Transverse colon (tissue), 3 donors: ENCODE results near the gene RIN3.

ENCODE experiments used
- CTCF ChIP-seq, 5 experiments: fragments of 200-600 bp in 3 of 5; fragments of 450-650 bp in 2 of 5; sonication (generic) in 3 of 5; IDR thresholded peaks; 1 replicate in 2 of 5; 2 replicates in 3 of 5; pipeline ENCODE4 v1.5.1; 2016 to 2017; ENCODE audit warnings: antibody characterized with exemption in 5 of 5, inconsistent platforms in 3 of 5, mild to moderate bottlenecking in 2 of 5, moderate library complexity in 1 of 5
- EP300 ChIP-seq: sonication (generic); formaldehyde crosslinking; IDR thresholded peaks from one replicate; pipeline ENCODE4 v1.6.1; 2017; ENCODE audit warnings: antibody characterized with exemption, low read depth

DNA sequence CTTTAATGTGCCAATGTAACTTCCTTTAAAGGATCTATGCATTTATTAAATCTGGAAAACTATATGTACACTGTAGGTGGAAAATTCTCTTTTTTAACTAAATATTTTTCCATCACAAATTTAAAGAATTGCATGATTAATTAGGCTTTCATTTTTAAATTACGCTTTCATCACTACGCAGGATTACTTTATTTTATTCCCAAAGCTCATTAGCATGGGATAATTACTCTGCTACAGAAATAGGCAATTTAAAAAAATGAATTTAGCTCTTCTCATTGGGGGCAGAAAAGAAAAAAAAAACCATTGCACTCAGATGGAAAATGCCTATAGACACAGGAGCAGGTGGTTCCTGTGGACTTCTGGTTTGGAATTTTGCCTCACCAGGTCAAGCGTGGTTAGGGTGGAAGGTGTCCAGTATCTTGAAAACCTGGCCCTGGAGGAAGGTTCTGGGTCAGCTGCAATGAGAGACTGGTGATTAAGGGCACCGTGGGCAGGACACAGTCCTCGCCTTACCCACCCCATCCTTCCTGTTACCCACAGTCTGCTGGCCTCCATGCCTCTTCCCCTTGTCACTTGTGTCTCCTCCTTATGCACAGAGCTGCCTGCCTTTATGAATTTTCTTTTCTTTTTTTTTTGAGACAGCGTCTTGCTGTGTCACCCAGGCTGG lies 17.3 kb upstream of the RIN3 start:
- no peak for TF ChIP-seq CTCF (IDR thresholded peaks at IDR 0.05)
- TF ChIP-seq EP300 = no peak
